SH-SY5Y (cell line): ENCODE results near the gene RNFT2.

ENCODE experiments used
- GATA2 ChIP-seq: IDR thresholded peaks from 2 replicates; pipeline ENCODE4 v1.6.1; 2011; ENCODE audit warnings: mild to moderate bottlenecking, low read depth, low read length
- GATA3 ChIP-seq: IDR thresholded peaks from 2 replicates; pipeline ENCODE4 v1.6.1; 2011; ENCODE audit warnings: low read depth, mild to moderate bottlenecking, low read length, moderate library complexity

DNA sequence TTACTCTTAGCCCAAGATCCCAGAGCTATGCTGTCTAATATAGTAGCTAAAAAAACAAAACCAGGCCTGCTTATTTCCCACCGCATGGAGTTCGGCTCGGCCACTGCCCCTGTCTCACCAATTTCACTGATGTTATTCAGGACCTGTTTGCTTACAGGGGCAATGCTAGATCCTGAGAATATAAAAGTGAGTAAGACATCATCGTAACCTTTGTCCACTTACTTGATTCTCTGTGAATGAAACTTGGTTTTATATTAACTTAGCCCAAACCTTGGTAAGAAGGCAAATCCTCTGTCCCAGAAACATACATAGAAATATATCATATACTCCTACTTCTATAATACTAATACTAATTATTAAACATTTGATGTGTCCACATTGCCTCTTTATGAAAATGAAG lies 56.6 kb downstream of the RNFT2 start:
- TF ChIP-seq GATA2 (no peak), GATA3 (no peak)
